SJCRH30 (cell line): ENCODE results near the gene TRIM44. TPM values are rescaled to one million over a fixed set of nuclear protein-coding genes. Genes with fewer than 3 reads are reported as not detected.

Source experiments
- DNase-seq, 2 experiments: peaks; one replicate each; pipeline ENCODE4 v3.0.0-alpha.2; 2015 to 2020
- H3K27ac ChIP-seq: fragments of 250-450 bp; sonication (Bioruptor Pico); 2 replicates; pipeline ENCODE4 v1.5.1; 2020; ENCODE audit warnings: mild to moderate bottlenecking, moderate library complexity
- H3K27me3 ChIP-seq: fragments of 250-450 bp; sonication (Bioruptor Pico); 2 replicates; pipeline ENCODE4 v1.5.1; 2020; ENCODE audit warnings: mild to moderate bottlenecking, moderate library complexity
- H3K36me3 ChIP-seq: fragments of 250-450 bp; sonication (Bioruptor Pico); 2 replicates; pipeline ENCODE4 v1.5.1; 2020; ENCODE audit warnings: mild to moderate bottlenecking, moderate library complexity
- H3K4me1 ChIP-seq: fragments of 250-450 bp; sonication (Bioruptor Pico); 2 replicates; pipeline ENCODE4 v1.5.1; 2020; ENCODE audit warnings: mild to moderate bottlenecking, moderate library complexity
- H3K4me3 ChIP-seq: fragments of 250-450 bp; sonication (Bioruptor Pico); 2 replicates; pipeline ENCODE4 v1.5.1; 2020; ENCODE audit warnings: mild to moderate bottlenecking, moderate library complexity
- H3K9me3 ChIP-seq: fragments of 250-450 bp; sonication (Bioruptor Pico); replicated peaks from 2 replicates; pipeline ENCODE4 v1.5.1; 2020; ENCODE audit warnings: mild to moderate bottlenecking, moderate library complexity
- total RNA-seq: library from RNA; depleted of rRNA; stranded (reverse); fragments of >200 nt; shearing (Covaris generic); gene quantifications from 2 replicates; pipeline ENCODE4 v1.2.3, GENCODE V29; 2014

The TRIM44 gene
- total RNA-seq, 1 experiment from 2014 or later, result 66.8 TPM

GRCh38 chr11:35623621-35624168 is 38.9 kb upstream of the TRIM44 start:
- H3K9me3 ChIP-seq, result no peaks in the 10 kb centered on the region
- no peaks in the 10 kb centered on the region for H3K27me3 ChIP-seq
- H3K36me3 ChIP-seq, result no peaks in the 10 kb centered on the region
- H3K27ac ChIP-seq, result peak overlapping the region; percentile 7; the same call in 1 of the 2 replicates
- peaks cover 36% of the 10 kb centered on the region for H3K4me1 ChIP-seq
- DNase-seq, result peak; percentile 66 to 84
- no peak overlapping the region for H3K4me3 ChIP-seq

GRCh38 chr11:35624316-35624715 is 38.3 kb upstream of the TRIM44 start:
- no peak overlapping the region for H3K4me3 ChIP-seq
- no peak overlapping the region for H3K27ac ChIP-seq
- H3K4me1 ChIP-seq, result peaks cover 42% of the 10 kb centered on the region
- no peaks in the 10 kb centered on the region for H3K9me3 ChIP-seq
- no peak for DNase-seq
- no peaks in the 10 kb centered on the region for H3K36me3 ChIP-seq
- no peaks in the 10 kb centered on the region for H3K27me3 ChIP-seq

- no peak overlapping the region for H3K4me3 ChIP-seq
- H3K9me3 ChIP-seq, result no peaks in the 10 kb centered on the region
- DNase-seq, result no peak
- H3K36me3 ChIP-seq, result no peaks in the 10 kb centered on the region
- H3K27me3 ChIP-seq, result no peaks in the 10 kb centered on the region
- H3K4me1 ChIP-seq, result peaks cover 46% of the 10 kb centered on the region
- H3K27ac ChIP-seq, result no peak overlapping the region
Observed at GRCh38 chr11:35624781-35625180, 37.8 kb upstream of the TRIM44 start.

- H3K9me3 ChIP-seq, result no peaks in the 10 kb centered on the region
- H3K27ac ChIP-seq, result no peak overlapping the region
- no peak overlapping the region for H3K4me3 ChIP-seq
- no peaks in the 10 kb centered on the region for H3K36me3 ChIP-seq
- H3K27me3 ChIP-seq, result no peaks in the 10 kb centered on the region
- DNase-seq, result no peak
- H3K4me1 ChIP-seq, result peaks cover 46% of the 10 kb centered on the region
Observed at GRCh38 chr11:35626501-35626900, 36.1 kb upstream of the TRIM44 start.

- peaks cover 31% of the 10 kb centered on the region for H3K4me1 ChIP-seq
- H3K27ac ChIP-seq, result no peak overlapping the region
- DNase-seq, result no peak
- H3K4me3 ChIP-seq, result no peak overlapping the region
- H3K9me3 ChIP-seq, result no peaks in the 10 kb centered on the region
- no peaks in the 10 kb centered on the region for H3K27me3 ChIP-seq
- no peaks in the 10 kb centered on the region for H3K36me3 ChIP-seq
Observed at GRCh38 chr11:35629511-35629910, 33.1 kb upstream of the TRIM44 start.

GRCh38 chr11:35629914-35630313 is 32.7 kb upstream of the TRIM44 start:
- Histone ChIP-seq H3K27ac (peak overlapping the region; percentile 23; the same call in 1 of the 2 replicates), H3K9me3 (no peaks in the 10 kb centered on the region), H3K27me3 (no peaks in the 10 kb centered on the region), H3K36me3 (no peaks in the 10 kb centered on the region), H3K4me3 (no peak overlapping the region), H3K4me1 (peaks cover 31% of the 10 kb centered on the region)
- DNase-seq, result peak; percentile 68 to 70

- no peaks in the 10 kb centered on the region for H3K36me3 ChIP-seq
- peaks cover 31% of the 10 kb centered on the region for H3K4me1 ChIP-seq
- H3K27me3 ChIP-seq, result no peaks in the 10 kb centered on the region
- no peak for DNase-seq
- H3K4me3 ChIP-seq, result no peak overlapping the region
- H3K9me3 ChIP-seq, result no peaks in the 10 kb centered on the region
- H3K27ac ChIP-seq, result no peak overlapping the region
Observed at GRCh38 chr11:35631891-35632290, 30.7 kb upstream of the TRIM44 start.

- Histone ChIP-seq H3K36me3 (no peaks in the 10 kb centered on the region), H3K27ac (no peak overlapping the region), H3K4me3 (no peak overlapping the region), H3K9me3 (no peaks in the 10 kb centered on the region), H3K27me3 (no peaks in the 10 kb centered on the region), H3K4me1 (peaks cover 31% of the 10 kb centered on the region)
- peak; percentile 31 to 50 for DNase-seq
Observed at GRCh38 chr11:35632301-35632700, 30.3 kb upstream of the TRIM44 start.

- H3K4me1 ChIP-seq, result peaks cover 30% of the 10 kb centered on the region
- no peak overlapping the region for H3K27ac ChIP-seq
- no peaks in the 10 kb centered on the region for H3K9me3 ChIP-seq
- H3K4me3 ChIP-seq, result no peak overlapping the region
- no peak for DNase-seq
- H3K27me3 ChIP-seq, result no peaks in the 10 kb centered on the region
- no peaks in the 10 kb centered on the region for H3K36me3 ChIP-seq
Observed at GRCh38 chr11:35633827-35634423, 28.6 kb upstream of the TRIM44 start.

GRCh38 chr11:35635933-35636332 is 26.6 kb upstream of the TRIM44 start:
- H3K4me3 ChIP-seq, result no peak overlapping the region
- H3K27ac ChIP-seq, result no peak overlapping the region
- H3K36me3 ChIP-seq, result no peaks in the 10 kb centered on the region
- peaks cover 11% of the 10 kb centered on the region for H3K4me1 ChIP-seq
- DNase-seq, result no peak
- H3K9me3 ChIP-seq, result no peaks in the 10 kb centered on the region
- H3K27me3 ChIP-seq, result no peaks in the 10 kb centered on the region

GRCh38 chr11:35639591-35640179 is 22.9 kb upstream of the TRIM44 start:
- Histone ChIP-seq H3K27me3 (no peaks in the 10 kb centered on the region), H3K4me1 (peaks cover 5% of the 10 kb centered on the region; the same call in 1 of the 2 replicates), H3K36me3 (no peaks in the 10 kb centered on the region), H3K9me3 (peaks cover under 1% of the 10 kb centered on the region; the same call in 1 of the 2 replicates), H3K27ac (no peak overlapping the region), H3K4me3 (no peak overlapping the region)
- no peak for DNase-seq

GRCh38 chr11:35641171-35641897 is 21.2 kb upstream of the TRIM44 start:
- Histone ChIP-seq H3K36me3 (no peaks in the 10 kb centered on the region), H3K9me3 (peaks cover 11% of the 10 kb centered on the region), H3K4me3 (no peak overlapping the region), H3K27ac (no peak overlapping the region), H3K27me3 (no peaks in the 10 kb centered on the region), H3K4me1 (peaks cover 5% of the 10 kb centered on the region; the same call in 1 of the 2 replicates)
- DNase-seq, result no peak

- H3K27me3 ChIP-seq, result no peaks in the 10 kb centered on the region
- peaks cover 5% of the 10 kb centered on the region; the same call in 1 of the 2 replicates for H3K4me1 ChIP-seq
- DNase-seq, result no peak
- no peak overlapping the region for H3K4me3 ChIP-seq
- no peaks in the 10 kb centered on the region for H3K36me3 ChIP-seq
- no peak overlapping the region for H3K27ac ChIP-seq
- H3K9me3 ChIP-seq, result peaks cover 11% of the 10 kb centered on the region
Observed at GRCh38 chr11:35641964-35642363, 20.6 kb upstream of the TRIM44 start.

GRCh38 chr11:35647421-35648093 is 15.0 kb upstream of the TRIM44 start:
- H3K36me3 ChIP-seq, result no peaks in the 10 kb centered on the region
- H3K4me1 ChIP-seq, result no peaks in the 10 kb centered on the region
- H3K27ac ChIP-seq, result no peak overlapping the region
- no peak for DNase-seq
- H3K4me3 ChIP-seq, result no peak overlapping the region
- no peaks in the 10 kb centered on the region for H3K27me3 ChIP-seq
- peaks cover 11% of the 10 kb centered on the region for H3K9me3 ChIP-seq

- Histone ChIP-seq H3K4me3 (no peak overlapping the region), H3K9me3 (peaks cover 7% of the 10 kb centered on the region), H3K4me1 (peaks cover 9% of the 10 kb centered on the region), H3K27me3 (no peaks in the 10 kb centered on the region), H3K36me3 (no peaks in the 10 kb centered on the region), H3K27ac (no peak overlapping the region)
- DNase-seq, result no peak
Observed at GRCh38 chr11:35650006-35650405, 12.6 kb upstream of the TRIM44 start.
